CD4-positive, alpha-beta T cell (primary cell): Measurements from ENCODE around the gene PITRM1. TPM values are rescaled to one million over a fixed set of nuclear protein-coding genes. Genes with fewer than 3 reads are reported as not detected.
"Not testable (repeated sequence)": the region's sequence is repeated elsewhere in the genome, so short reads cannot be mapped to it uniquely, and the experiment has no call there.

Experiments
- ATAC-seq: fragments of 200-7000 bp; cut with Tn5 transposase; one replicate; pipeline ENCODE4 v1.10.0; 2022; ENCODE audit warnings: mild to moderate bottlenecking; ENCODE audit not compliant: poor library complexity
- CTCF ChIA-PET: fragments of 350-600 bp; sonication (Branson Sonifier 250); formaldehyde crosslinking; loops from one replicate; lab custom pipeline; 2021; ENCODE audit warnings: antibody characterized with exemption, inconsistent platforms; lab: Charles Lee
- POLR2A ChIA-PET: fragments of 350-600 bp; sonication (Branson Sonifier 250); formaldehyde crosslinking; loops from one replicate; lab custom pipeline; 2021; ENCODE audit warnings: antibody characterized with exemption, inconsistent platforms; lab: Charles Lee
- DNase-seq, 14 experiments: peaks; one replicate each; pipeline ENCODE4 v3.0.0-alpha.2; 2013 to 2020; ENCODE audit warnings: mixed read lengths in 2 of 14
- H3K27ac ChIP-seq, 2 donors: one replicate each; pipeline versions ENCODE4 v1.5.1 to v1.7.0; 2013; ENCODE audit warnings: low read length in 2 of 2, low read depth in 1 of 2, mild to moderate bottlenecking in 1 of 2
- H3K27me3 ChIP-seq, 2 experiments: 1 replicate in 1 of 2; 2 replicates in 1 of 2; pipeline versions ENCODE4 v1.6.1 to v1.7.0; 2013; ENCODE audit warnings: low read length in 2 of 2, control low read depth in 1 of 2, mild to moderate bottlenecking in 1 of 2, moderate library complexity in 1 of 2; ENCODE audit not compliant: insufficient read depth in 2 of 2, control insufficient read depth in 1 of 2
- H3K36me3 ChIP-seq: one replicate; pipeline ENCODE4 v1.6.1; 2013; ENCODE audit warnings: low read length, control low read depth; ENCODE audit not compliant: insufficient read depth
- H3K4me1 ChIP-seq: one replicate; pipeline ENCODE4 v1.6.1; 2013; ENCODE audit warnings: low read length, control low read depth; ENCODE audit not compliant: insufficient read depth
- H3K4me3 ChIP-seq: one replicate; pipeline ENCODE4 v1.5.1; 2013; ENCODE audit warnings: mild to moderate bottlenecking, low read length, moderate library complexity
- H3K9me3 ChIP-seq, 2 experiments: 1 replicate in 1 of 2; 2 replicates in 1 of 2; pipeline versions ENCODE4 v1.6.1 to v1.7.0; 2013; ENCODE audit warnings: low read length in 2 of 2, mild to moderate bottlenecking in 2 of 2, control low read depth in 1 of 2, moderate library complexity in 1 of 2; ENCODE audit not compliant: control insufficient read depth in 1 of 2, insufficient read depth in 1 of 2
- H3K27ac Mint-ChIP-seq: one replicate; pipeline ENCODE4 v1.8.0; 2020; ENCODE audit warnings: mixed read lengths
- H3K27me3 Mint-ChIP-seq: one replicate; pipeline ENCODE4 v1.8.0; 2021; ENCODE audit warnings: mixed read lengths
- H3K36me3 Mint-ChIP-seq: one replicate; pipeline ENCODE4 v1.8.0; 2021; ENCODE audit warnings: low read depth, mixed read lengths
- H3K4me1 Mint-ChIP-seq: one replicate; pipeline ENCODE4 v1.8.0; 2021; ENCODE audit warnings: low read depth, mixed read lengths
- H3K4me3 Mint-ChIP-seq: one replicate; pipeline ENCODE4 v1.8.0; 2020; ENCODE audit warnings: mild to moderate bottlenecking, mixed read lengths
- H3K9me3 Mint-ChIP-seq: one replicate; pipeline ENCODE4 v1.8.0; 2020; ENCODE audit warnings: mixed read lengths
- intact Hi-C, 2 experiments: fragments of 100-400 bp; cut with DNase I in 1 of 2; cut with micrococcal nuclease in 1 of 2; formaldehyde crosslinking; loops; one replicate each; pipeline versions ENCODE4 v1.15.1 to v1.9.0; 2023 to 2025; cut with DNase I, micrococcal nuclease
- total RNA-seq, 174 experiments: library from RNA in 2 of 174; stranded (reverse) in 2 of 174; gene quantifications; one replicate each; pipeline ENCODE4 v1.2.3 and lab custom pipeline; 2021 to 2026
- TF ChIP-seq, protein P1 (sequence below): fragments of 200-600 bp; IDR thresholded peaks from one replicate; pipeline ENCODE4 v1.8.0; 2022; ENCODE audit warnings: antibody characterized with exemption, mild to moderate bottlenecking

Gene PITRM1
- total RNA-seq, 2 experiments from 2014 or later: 76.7 to 77.8 TPM

- Mint-ChIP-seq H3K9me3 (no peaks in the 10 kb centered on the region), H3K27ac (no peak overlapping the region), H3K36me3 (peaks cover 82% of the 10 kb centered on the region), H3K27me3 (no peaks in the 10 kb centered on the region), H3K4me1 (no peaks in the 10 kb centered on the region), H3K4me3 (no peak overlapping the region)
- Histone ChIP-seq H3K27ac (no peak overlapping the region), H3K9me3 (no peaks in the 10 kb centered on the region), H3K27me3 (no peaks in the 10 kb centered on the region), H3K4me1 (no peaks in the 10 kb centered on the region), H3K36me3 (peaks cover 86% of the 10 kb centered on the region), H3K4me3 (no peak overlapping the region)
- intact Hi-C loops: no loop called here
- ChIA-PET CTCF (no interaction called here), POLR2A (no interaction called here)
- TF ChIP-seq, protein P1, sequence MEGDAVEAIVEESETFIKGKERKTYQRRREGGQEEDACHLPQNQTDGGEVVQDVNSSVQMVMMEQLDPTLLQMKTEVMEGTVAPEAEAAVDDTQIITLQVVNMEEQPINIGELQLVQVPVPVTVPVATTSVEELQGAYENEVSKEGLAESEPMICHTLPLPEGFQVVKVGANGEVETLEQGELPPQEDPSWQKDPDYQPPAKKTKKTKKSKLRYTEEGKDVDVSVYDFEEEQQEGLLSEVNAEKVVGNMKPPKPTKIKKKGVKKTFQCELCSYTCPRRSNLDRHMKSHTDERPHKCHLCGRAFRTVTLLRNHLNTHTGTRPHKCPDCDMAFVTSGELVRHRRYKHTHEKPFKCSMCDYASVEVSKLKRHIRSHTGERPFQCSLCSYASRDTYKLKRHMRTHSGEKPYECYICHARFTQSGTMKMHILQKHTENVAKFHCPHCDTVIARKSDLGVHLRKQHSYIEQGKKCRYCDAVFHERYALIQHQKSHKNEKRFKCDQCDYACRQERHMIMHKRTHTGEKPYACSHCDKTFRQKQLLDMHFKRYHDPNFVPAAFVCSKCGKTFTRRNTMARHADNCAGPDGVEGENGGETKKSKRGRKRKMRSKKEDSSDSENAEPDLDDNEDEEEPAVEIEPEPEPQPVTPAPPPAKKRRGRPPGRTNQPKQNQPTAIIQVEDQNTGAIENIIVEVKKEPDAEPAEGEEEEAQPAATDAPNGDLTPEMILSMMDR: no peak
- DNase-seq: no peak
- no peak for ATAC-seq
Observed at GRCh38 chr10:3108033-3108432, 64.5 kb downstream of the PITRM1 start.

DNA sequence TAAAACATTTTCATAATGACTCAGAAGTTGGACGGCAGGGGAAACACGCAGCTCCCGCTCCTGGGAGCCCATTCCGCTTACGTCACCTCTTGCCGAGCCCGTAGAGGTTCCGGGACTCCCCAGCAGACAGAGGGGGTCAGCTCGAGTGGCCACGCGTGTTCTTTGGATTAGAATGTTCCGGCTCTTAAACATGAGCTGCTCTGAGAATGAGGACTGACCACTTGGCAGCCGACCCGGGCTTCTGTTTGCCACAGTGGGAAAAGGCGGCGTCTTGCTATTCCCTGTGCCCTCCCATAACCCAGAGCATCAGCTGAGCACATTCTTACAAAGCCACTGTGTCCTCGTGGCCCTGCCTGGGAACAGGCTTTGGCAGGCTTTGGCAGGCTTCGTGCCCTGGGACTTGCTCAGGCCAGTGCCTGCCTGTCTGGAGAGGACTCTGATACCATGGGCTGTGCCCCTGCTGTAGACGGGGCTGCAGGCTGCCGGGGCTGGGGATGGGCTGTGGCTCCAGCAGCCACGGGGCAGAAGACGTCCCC, 65.1 kb downstream of the PITRM1 start:
- H3K9me3 ChIP-seq: no peaks in the 10 kb centered on the region
- Mint-ChIP-seq H3K9me3 (no peaks in the 10 kb centered on the region), H3K27me3 (no peaks in the 10 kb centered on the region), H3K4me3 (no peak overlapping the region), H3K27ac (no peak overlapping the region), H3K4me1 (no peaks in the 10 kb centered on the region), H3K36me3 (peaks cover 82% of the 10 kb centered on the region)
- no peak for DNase-seq
- TF ChIP-seq, protein P1: no peak
- no peaks in the 10 kb centered on the region for H3K27me3 ChIP-seq
- no peak for ATAC-seq
- intact Hi-C loops: no loop called here
- no peak overlapping the region for H3K27ac ChIP-seq
- CTCF ChIA-PET: no interaction called here
- POLR2A ChIA-PET: no interaction called here
- H3K4me3 ChIP-seq: no peak overlapping the region
- no peaks in the 10 kb centered on the region for H3K4me1 ChIP-seq
- peaks cover 87% of the 10 kb centered on the region for H3K36me3 ChIP-seq

GRCh38 chr10:3106928-3107425, 65.6 kb downstream of the PITRM1 start:
- H3K4me3 Mint-ChIP-seq: no peak overlapping the region
- no peaks in the 10 kb centered on the region for H3K4me1 ChIP-seq
- intact Hi-C loops: no loop called here
- peaks cover 81% of the 10 kb centered on the region for H3K36me3 Mint-ChIP-seq
- no peak overlapping the region for H3K4me3 ChIP-seq
- H3K27me3 Mint-ChIP-seq: no peaks in the 10 kb centered on the region
- ChIA-PET CTCF (no interaction called here), POLR2A (no interaction called here)
- no peaks in the 10 kb centered on the region for H3K9me3 Mint-ChIP-seq
- H3K27me3 ChIP-seq: no peaks in the 10 kb centered on the region
- no peaks in the 10 kb centered on the region for H3K9me3 ChIP-seq
- ATAC-seq (no peak), DNase-seq (no peak)
- H3K27ac Mint-ChIP-seq: no peak overlapping the region
- H3K27ac ChIP-seq: no peak overlapping the region
- H3K36me3 ChIP-seq: peaks cover 83% of the 10 kb centered on the region
- H3K4me1 Mint-ChIP-seq: no peaks in the 10 kb centered on the region
- TF ChIP-seq, protein P1: no peak

- H3K9me3 ChIP-seq, H3K27ac ChIP-seq, H3K9me3 Mint-ChIP-seq, H3K4me1 ChIP-seq, CTCF ChIA-PET, H3K4me3 Mint-ChIP-seq, ATAC-seq, POLR2A ChIA-PET, H3K4me3 ChIP-seq, DNase-seq, H3K27me3 ChIP-seq, H3K27ac Mint-ChIP-seq, intact Hi-C loops, H3K27me3 Mint-ChIP-seq, H3K4me1 Mint-ChIP-seq: not testable (repeated sequence)
- peaks cover 79% of the 10 kb centered on the region for H3K36me3 Mint-ChIP-seq
- H3K36me3 ChIP-seq: peaks cover 81% of the 10 kb centered on the region
Observed at GRCh38 chr10:3106328-3106727, 66.3 kb downstream of the PITRM1 start.
